Gastroesophageal sphincter (tissue), 4 donors: Measurements from ENCODE around the gene AMIGO2. TPM values are rescaled to one million over a fixed set of nuclear protein-coding genes. Genes with fewer than 3 reads are reported as not detected.
"Not testable (repeated sequence)": the region's sequence is repeated elsewhere in the genome, so short reads cannot be mapped to it uniquely, and the experiment has no call there.

Experiments used
- ATAC-seq: fragments of 150-250 bp; one replicate; pipeline ENCODE4 v1.9.1; 2016; ENCODE audit warnings: mild to moderate bottlenecking, moderate library complexity
- H3K27ac ChIP-seq, 4 donors: fragments of 200-600 bp; sonication (generic) in 3 of 4; 1 replicate in 3 of 4; 2 replicates in 1 of 4; pipeline ENCODE4 v1.5.1; 2016 to 2019
- H3K27me3 ChIP-seq: fragments of 200-600 bp; sonication (generic); one replicate; pipeline ENCODE4 v1.5.1; 2019
- H3K36me3 ChIP-seq, 2 donors: fragments of 200-600 bp; sonication (generic); one replicate each; pipeline ENCODE4 v1.5.1; 2019; ENCODE audit warnings: control low read depth in 1 of 2
- H3K4me1 ChIP-seq, 3 donors: fragments of 200-600 bp; sonication (generic); 1 replicate in 2 of 3; 2 replicates in 1 of 3; pipeline ENCODE4 v1.5.1; 2016 to 2019; ENCODE audit warnings: control low read depth in 2 of 3
- H3K4me3 ChIP-seq, 2 donors: fragments of 200-600 bp; sonication (generic); one replicate each; pipeline ENCODE4 v1.5.1; 2019; ENCODE audit warnings: mild to moderate bottlenecking in 1 of 2, moderate library complexity in 1 of 2
- H3K9me3 ChIP-seq, 3 donors: fragments of 200-600 bp; sonication (generic); one replicate each; pipeline ENCODE4 v1.5.1; 2017 to 2019; ENCODE audit warnings: control low read depth in 2 of 3
- CTCF ChIP-seq, 4 experiments: fragments of 200-600 bp in 2 of 4; fragments of 450-650 bp in 2 of 4; sonication (generic) in 1 of 4; IDR thresholded peaks; one replicate each; pipeline ENCODE4 v1.5.1; 2017 to 2019; ENCODE audit warnings: antibody characterized with exemption in 4 of 4, mild to moderate bottlenecking in 2 of 4, moderate library complexity in 2 of 4
- EP300 ChIP-seq: sonication (generic); formaldehyde crosslinking; IDR thresholded peaks from one replicate; pipeline ENCODE4 v1.6.1; 2017; ENCODE audit warnings: antibody characterized with exemption, mild to moderate bottlenecking
- POLR2A ChIP-seq, 2 donors: fragments of 450-650 bp; IDR thresholded peaks; one replicate each; pipeline ENCODE4 v1.6.1; 2017; ENCODE audit warnings: antibody characterized with exemption in 2 of 2, mild to moderate bottlenecking in 2 of 2, moderate library complexity in 1 of 2
- POLR2AphosphoS5 ChIP-seq: sonication (generic); formaldehyde crosslinking; IDR thresholded peaks from one replicate; pipeline ENCODE4 v1.6.1; 2017; ENCODE audit warnings: antibody characterized with exemption
- WGBS, 2 donors: methylation state at CpG; one replicate each; pipeline ENCODE4 v1.1.5; 2018; ENCODE audit warnings: low coverage in 1 of 2; 5-methylcytosine and 5-hydroxymethylcytosine counted together
- total RNA-seq, 4 donors: library from RNA; depleted of rRNA; stranded (reverse); fragments of >200 nt; gene quantifications; one replicate each; pipeline ENCODE4 v1.1.0, GENCODE V29; 2016

AMIGO2 gene
- total RNA-seq, 4 donors from 2014 or later, result 1.4 to 8.1 (median 3.6) TPM

GRCh38 chr12:47054659-47055058 is 25.1 kb downstream of the AMIGO2 start:
- Histone ChIP-seq H3K4me3 (no peak overlapping the region), H3K36me3 (no peaks in the 10 kb centered on the region), H3K9me3 (peaks cover 0 to 35% (median 0%) of the 10 kb centered on the region in 3 donors), H3K4me1 (no peaks in the 10 kb centered on the region), H3K27ac (no peak overlapping the region), H3K27me3 (no peaks in the 10 kb centered on the region)
- ATAC-seq, result no peak
- TF ChIP-seq EP300 (no peak), POLR2AphosphoS5 (no peak), CTCF (IDR thresholded peaks at IDR 0.05) (no peak), POLR2A (IDR thresholded peaks at IDR 0.05) (no peak)
- 77 to 84% methylated on average over 4 of the region's 4 CpGs for WGBS, 2 donors

GRCh38 chr12:47053961-47054360 is 25.8 kb downstream of the AMIGO2 start:
- no peak for TF ChIP-seq POLR2AphosphoS5
- TF ChIP-seq EP300, result no peak
- TF ChIP-seq CTCF (IDR thresholded peaks at IDR 0.05), result no peak
- TF ChIP-seq POLR2A (IDR thresholded peaks at IDR 0.05), result no peak
- Histone ChIP-seq H3K27me3 (no peaks in the 10 kb centered on the region), H3K36me3 (no peaks in the 10 kb centered on the region), H3K4me3 (no peak overlapping the region), H3K27ac (no peak overlapping the region), H3K9me3 (peaks cover 0 to 35% (median 0%) of the 10 kb centered on the region in 3 donors), H3K4me1 (no peaks in the 10 kb centered on the region)
- no peak for ATAC-seq

GRCh38 chr12:47052274-47052673 is 27.5 kb downstream of the AMIGO2 start:
- no peaks in the 10 kb centered on the region for H3K4me1 ChIP-seq
- no peaks in the 10 kb centered on the region for H3K36me3 ChIP-seq
- ATAC-seq, result no peak
- H3K9me3 ChIP-seq, result peaks cover 0 to 34% (median 0%) of the 10 kb centered on the region in 3 donors
- H3K27me3 ChIP-seq, result no peaks in the 10 kb centered on the region
- TF ChIP-seq POLR2A (IDR thresholded peaks at IDR 0.05) (no peak), CTCF (IDR thresholded peaks at IDR 0.05) (no peak), EP300 (no peak), POLR2AphosphoS5 (no peak)
- 64 to 83% methylated on average over 2 of the region's 2 CpGs for WGBS, 2 donors
- no peak overlapping the region for H3K27ac ChIP-seq
- H3K4me3 ChIP-seq, result no peak overlapping the region

- not testable (repeated sequence) for H3K27me3 ChIP-seq, H3K4me3 ChIP-seq, ATAC-seq, H3K4me1 ChIP-seq, H3K36me3 ChIP-seq, H3K27ac ChIP-seq
- WGBS, 2 donors, result 87 to 96% methylated on average over 3 of the region's 3 CpGs
- H3K9me3 ChIP-seq, result peaks cover 0 to 25% (median 0%) of the 10 kb centered on the region in 3 donors
Observed at GRCh38 chr12:47051291-47051690, 28.5 kb downstream of the AMIGO2 start.

GRCh38 chr12:47048541-47048940 is 31.2 kb downstream of the AMIGO2 start:
- H3K4me1 ChIP-seq, result no peaks in the 10 kb centered on the region
- H3K27ac ChIP-seq, result no peak overlapping the region
- H3K36me3 ChIP-seq, result no peaks in the 10 kb centered on the region
- TF ChIP-seq EP300, result no peak
- TF ChIP-seq CTCF (IDR thresholded peaks at IDR 0.05), result no peak
- no peak for TF ChIP-seq POLR2AphosphoS5
- TF ChIP-seq POLR2A (IDR thresholded peaks at IDR 0.05), result no peak
- peaks cover 0 to 21% (median 0%) of the 10 kb centered on the region in 3 donors for H3K9me3 ChIP-seq
- H3K4me3 ChIP-seq, result no peak overlapping the region
- no peaks in the 10 kb centered on the region for H3K27me3 ChIP-seq
- no peak for ATAC-seq

GRCh38 chr12:47041327-47041726 is 38.4 kb downstream of the AMIGO2 start:
- Histone ChIP-seq H3K36me3 (no peaks in the 10 kb centered on the region), H3K4me1 (no peaks in the 10 kb centered on the region), H3K27ac (no peak overlapping the region), H3K9me3 (no peaks in the 10 kb centered on the region), H3K27me3 (no peaks in the 10 kb centered on the region), H3K4me3 (no peak overlapping the region)
- WGBS, 2 donors, result 91 to 100% methylated on average over 2 to 4 of the region's 4 CpGs
- ATAC-seq, result no peak
- TF ChIP-seq POLR2AphosphoS5 (no peak), CTCF (IDR thresholded peaks at IDR 0.05) (no peak), EP300 (no peak), POLR2A (IDR thresholded peaks at IDR 0.05) (no peak)
